C4-2B (cell line): ENCODE measurements around the gene PDPN.

Experiments
- CTCF ChIP-seq: fragments of 450-650 bp; conservative IDR thresholded peaks from 2 replicates; pipeline ENCODE4 v1.5.1; 2017; ENCODE audit warnings: mild to moderate bottlenecking
- ZFX ChIP-seq: fragments of 450-650 bp; IDR thresholded peaks from 2 replicates; pipeline ENCODE4 v1.6.1; 2017

GRCh38 chr1:13646521-13646920 lies 62.9 kb downstream of the PDPN start:
- no peak for TF ChIP-seq CTCF
- TF ChIP-seq ZFX = no peak
